Type B pancreatic cell (in vitro differentiated cells): ENCODE data around the gene FANCC. TPM values are rescaled to one million over a fixed set of nuclear protein-coding genes. Genes with fewer than 3 reads are reported as not detected.
"Not testable (repeated sequence)": the region's sequence is repeated elsewhere in the genome, so short reads cannot be mapped to it uniquely, and the experiment has no call there.

ENCODE experiments used
- DNase-seq: peaks from one replicate; pipeline ENCODE4 v3.0.0; 2021; ENCODE audit warnings: mixed read lengths; ENCODE audit not compliant: unreplicated experiment; ENCODE audit errors: extremely low spot score
- H3K27ac Mint-ChIP-seq: 2 replicates; pipeline ENCODE4 v1.8.0; 2021; ENCODE audit warnings: mild to moderate bottlenecking, mixed read lengths
- H3K27me3 Mint-ChIP-seq: 2 replicates; pipeline ENCODE4 v1.8.0; 2021; ENCODE audit warnings: mixed read lengths
- H3K36me3 Mint-ChIP-seq: 2 replicates; pipeline ENCODE4 v1.8.0; 2021; ENCODE audit warnings: mixed read lengths
- H3K4me1 Mint-ChIP-seq: one replicate; pipeline ENCODE4 v1.8.0; 2021; ENCODE audit warnings: mixed read lengths; ENCODE audit not compliant: unreplicated experiment
- H3K4me3 Mint-ChIP-seq: 2 replicates; pipeline ENCODE4 v1.8.0; 2021; ENCODE audit warnings: mild to moderate bottlenecking, mixed read lengths
- H3K9me3 Mint-ChIP-seq: 2 replicates; pipeline ENCODE4 v1.8.0; 2021; ENCODE audit warnings: mixed read lengths
- total RNA-seq: library from RNA; stranded (reverse); gene quantifications from 2 replicates; pipeline ENCODE4 v1.2.1, GENCODE V29; 2021; ENCODE audit warnings: low replicate concordance
- TF ChIP-seq, protein P1 (sequence below): fragments of 200-600 bp; sonication (generic); conservative IDR thresholded peaks from 2 replicates; pipeline ENCODE4 v1.5.0; 2021; ENCODE audit warnings: antibody characterized with exemption, mild to moderate bottlenecking

FANCC gene
- total RNA-seq, 1 donor from 2014 or later: 19.2 TPM

DNA sequence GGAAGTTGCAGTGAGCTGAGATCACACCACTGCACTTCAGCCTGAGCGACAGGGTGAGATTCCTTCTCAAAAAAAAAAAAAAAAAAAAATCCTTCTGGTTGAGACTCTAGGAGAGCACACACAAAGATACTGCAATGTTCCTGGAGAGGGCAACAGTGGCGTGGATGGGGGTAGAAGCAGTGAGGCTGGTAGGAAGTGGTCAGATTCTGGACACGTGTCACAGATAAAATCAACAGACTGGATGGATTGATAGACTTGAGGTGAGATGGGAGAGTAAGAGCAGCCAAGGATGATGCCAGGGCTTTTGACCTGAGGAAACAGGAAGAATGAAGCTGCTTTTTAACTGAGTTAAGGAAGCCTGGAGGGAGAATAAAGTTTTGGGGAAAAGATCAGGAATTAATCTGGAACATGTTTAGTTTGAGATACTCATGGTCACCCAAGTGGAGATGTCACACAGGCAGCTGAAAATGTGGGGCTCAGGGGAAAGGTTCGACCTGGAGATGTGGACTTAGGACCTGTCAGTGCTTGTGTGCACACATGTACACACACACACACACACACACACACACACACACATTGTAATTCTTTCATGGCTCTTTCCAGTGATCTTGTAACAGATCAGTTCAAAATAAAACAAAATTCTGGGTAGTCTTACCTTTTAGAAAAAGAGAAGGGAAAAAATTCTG, 88.1 kb downstream of the FANCC start:
- H3K27ac Mint-ChIP-seq: no peak overlapping the region

DNA sequence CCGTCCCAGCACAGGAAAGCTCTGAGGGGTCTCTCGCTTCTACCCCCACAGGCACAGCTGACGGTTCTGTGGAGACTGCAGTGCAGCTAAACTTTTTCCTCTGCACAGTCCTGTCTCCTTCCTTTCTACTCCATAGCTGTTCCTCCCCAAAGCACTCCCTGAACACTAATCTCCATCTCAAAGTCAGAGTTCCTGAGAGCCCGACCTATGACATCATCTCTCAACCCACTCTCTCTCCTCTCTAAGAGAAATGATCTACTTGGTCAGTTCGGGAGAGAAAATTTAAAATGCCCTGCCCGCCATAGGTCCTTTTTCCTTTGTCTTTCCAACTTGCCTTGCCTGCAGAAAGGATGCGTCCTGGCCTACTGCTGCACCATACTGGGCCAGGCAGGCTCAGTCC, 90.6 kb downstream of the FANCC start:
- no peak overlapping the region for H3K4me3 Mint-ChIP-seq
- peaks cover 14% of the 10 kb centered on the region for H3K4me1 Mint-ChIP-seq
- no peaks in the 10 kb centered on the region for H3K27me3 Mint-ChIP-seq
- TF ChIP-seq, protein P1, sequence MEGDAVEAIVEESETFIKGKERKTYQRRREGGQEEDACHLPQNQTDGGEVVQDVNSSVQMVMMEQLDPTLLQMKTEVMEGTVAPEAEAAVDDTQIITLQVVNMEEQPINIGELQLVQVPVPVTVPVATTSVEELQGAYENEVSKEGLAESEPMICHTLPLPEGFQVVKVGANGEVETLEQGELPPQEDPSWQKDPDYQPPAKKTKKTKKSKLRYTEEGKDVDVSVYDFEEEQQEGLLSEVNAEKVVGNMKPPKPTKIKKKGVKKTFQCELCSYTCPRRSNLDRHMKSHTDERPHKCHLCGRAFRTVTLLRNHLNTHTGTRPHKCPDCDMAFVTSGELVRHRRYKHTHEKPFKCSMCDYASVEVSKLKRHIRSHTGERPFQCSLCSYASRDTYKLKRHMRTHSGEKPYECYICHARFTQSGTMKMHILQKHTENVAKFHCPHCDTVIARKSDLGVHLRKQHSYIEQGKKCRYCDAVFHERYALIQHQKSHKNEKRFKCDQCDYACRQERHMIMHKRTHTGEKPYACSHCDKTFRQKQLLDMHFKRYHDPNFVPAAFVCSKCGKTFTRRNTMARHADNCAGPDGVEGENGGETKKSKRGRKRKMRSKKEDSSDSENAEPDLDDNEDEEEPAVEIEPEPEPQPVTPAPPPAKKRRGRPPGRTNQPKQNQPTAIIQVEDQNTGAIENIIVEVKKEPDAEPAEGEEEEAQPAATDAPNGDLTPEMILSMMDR: no peak
- DNase-seq: no peak
- H3K9me3 Mint-ChIP-seq: peaks cover 3% of the 10 kb centered on the region
- peaks cover 8% of the 10 kb centered on the region for H3K36me3 Mint-ChIP-seq
- H3K27ac Mint-ChIP-seq: no peak overlapping the region

More for the DNA sequence above, 88.1 kb downstream of the FANCC start:
- H3K27me3 Mint-ChIP-seq: no peaks in the 10 kb centered on the region
- H3K4me1 Mint-ChIP-seq: peaks cover 14% of the 10 kb centered on the region
- DNase-seq: no peak
- peaks cover 14% of the 10 kb centered on the region for H3K36me3 Mint-ChIP-seq
- no peak overlapping the region for H3K4me3 Mint-ChIP-seq
- peaks cover 3% of the 10 kb centered on the region for H3K9me3 Mint-ChIP-seq
- TF ChIP-seq, protein P1: no peak

DNA sequence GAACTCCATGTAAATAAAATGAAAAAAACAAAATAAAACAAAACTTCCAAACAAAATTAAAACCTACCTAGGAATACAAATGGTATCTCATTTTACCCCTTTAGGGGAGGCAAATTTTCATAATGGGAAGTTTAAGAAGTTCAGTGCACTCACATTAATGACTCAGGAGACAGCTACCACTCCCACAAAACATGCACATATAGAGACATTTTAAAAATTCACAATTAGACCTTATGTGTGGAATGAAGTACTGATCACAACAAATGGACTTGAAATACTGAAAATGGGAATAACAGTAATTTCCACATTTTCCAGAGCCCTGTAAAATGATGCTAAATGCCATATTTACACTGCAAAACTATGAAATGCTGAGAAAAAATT, 91.8 kb downstream of the FANCC start:
- Mint-ChIP-seq H3K9me3 (peaks cover 3% of the 10 kb centered on the region), H3K27me3 (no peaks in the 10 kb centered on the region), H3K4me3 (no peak overlapping the region), H3K27ac (no peak overlapping the region), H3K4me1 (peaks cover 14% of the 10 kb centered on the region), H3K36me3 (peaks cover 8% of the 10 kb centered on the region)
- DNase-seq: no peak
- TF ChIP-seq, protein P1: no peak

DNA sequence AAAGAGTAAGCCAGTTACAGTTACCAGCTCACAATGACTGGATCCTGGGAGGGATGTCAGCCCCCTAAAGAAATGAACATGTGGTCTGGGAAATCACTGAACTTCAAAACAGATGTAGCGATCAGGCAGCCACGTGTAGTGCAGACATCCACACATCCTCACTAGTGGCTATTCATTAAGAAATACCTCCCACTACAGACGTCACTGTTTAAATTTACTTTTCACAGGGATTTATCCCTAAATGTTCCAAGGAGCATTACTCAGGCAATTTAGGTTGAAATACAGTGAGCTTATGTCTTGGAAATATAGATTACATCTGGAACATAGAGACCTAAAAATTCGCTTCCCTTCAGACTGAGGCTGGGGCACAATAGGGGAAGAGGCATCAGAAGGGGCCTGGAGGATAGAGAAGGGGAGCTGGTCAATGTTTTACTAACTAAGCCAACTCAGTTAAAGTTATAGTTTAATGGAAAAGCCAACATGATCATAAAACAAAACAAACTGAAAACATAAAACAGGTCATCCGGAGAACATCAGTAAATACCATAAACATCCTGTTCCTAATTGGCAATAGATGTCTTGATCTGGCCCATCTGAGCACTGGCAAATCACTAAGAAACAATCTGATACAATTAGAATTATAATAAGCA, 92.3 kb downstream of the FANCC start:
- Mint-ChIP-seq H3K36me3 (peaks cover 4% of the 10 kb centered on the region), H3K27me3 (no peaks in the 10 kb centered on the region), H3K27ac (no peak overlapping the region), H3K4me3 (peak overlapping the region; percentile 0), H3K9me3 (peaks cover under 1% of the 10 kb centered on the region), H3K4me1 (peaks cover 14% of the 10 kb centered on the region)
- no peak for DNase-seq
- TF ChIP-seq, protein P1: no peak

DNA sequence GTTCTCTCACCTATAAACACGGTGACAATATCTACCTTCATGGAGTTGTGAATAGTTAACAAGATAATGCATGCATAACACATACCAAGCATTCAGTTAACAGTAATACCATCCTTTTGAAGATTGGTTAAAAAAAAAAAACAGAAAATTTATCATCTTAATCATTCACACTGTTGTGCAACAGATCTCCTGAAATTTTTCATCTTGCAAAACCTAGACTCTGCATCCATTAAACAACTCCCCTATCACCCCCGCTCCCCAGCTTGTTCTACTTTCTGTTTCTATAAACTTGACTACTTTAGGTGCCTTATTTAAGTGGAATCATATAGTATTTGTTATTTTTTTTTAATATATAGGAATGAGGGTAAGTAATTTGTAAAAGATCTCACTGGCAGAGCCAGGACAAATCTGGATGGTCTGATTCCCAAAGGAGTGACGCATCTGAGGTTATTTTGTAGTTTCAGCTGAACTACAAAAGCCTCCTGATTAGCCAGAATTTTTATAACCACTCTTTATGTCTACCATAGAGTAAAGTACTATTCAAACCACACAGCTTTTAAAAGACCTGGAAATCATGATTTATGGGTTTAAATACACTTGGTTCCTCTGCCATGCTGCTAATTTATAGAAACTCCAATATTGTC, 93.0 kb downstream of the FANCC start:
- H3K27ac Mint-ChIP-seq: no peak overlapping the region

DNA sequence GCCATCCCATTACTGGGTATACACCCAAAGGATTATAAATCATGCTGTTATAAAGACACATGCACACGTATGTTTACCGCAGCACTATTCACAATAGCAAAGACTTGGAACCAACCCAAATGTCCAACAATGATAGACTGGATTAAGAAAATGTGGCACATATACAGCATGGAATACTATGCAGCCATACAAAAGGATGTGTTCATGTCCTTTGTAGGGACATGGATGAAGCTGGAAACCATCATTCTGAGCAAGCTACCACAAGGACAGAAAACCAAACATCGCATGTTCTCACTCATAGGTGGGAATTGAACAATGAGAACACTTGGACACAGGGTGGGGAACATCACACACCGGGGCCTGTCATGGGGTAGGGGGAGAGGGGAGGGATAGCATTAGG, 97.2 kb downstream of the FANCC start:
- H3K9me3 Mint-ChIP-seq, H3K4me3 Mint-ChIP-seq, DNase-seq, H3K36me3 Mint-ChIP-seq, H3K27me3 Mint-ChIP-seq, H3K27ac Mint-ChIP-seq: not testable (repeated sequence)
- peaks cover 13% of the 10 kb centered on the region for H3K4me1 Mint-ChIP-seq

More for the DNA sequence above, 93.0 kb downstream of the FANCC start:
- peaks cover 4% of the 10 kb centered on the region for H3K36me3 Mint-ChIP-seq
- H3K4me3 Mint-ChIP-seq: no peak overlapping the region
- H3K9me3 Mint-ChIP-seq: no peaks in the 10 kb centered on the region
- TF ChIP-seq, protein P1: no peak
- H3K27me3 Mint-ChIP-seq: no peaks in the 10 kb centered on the region
- DNase-seq: no peak
- peaks cover 14% of the 10 kb centered on the region for H3K4me1 Mint-ChIP-seq
